Measurements from ENCODE around the gene POTEG. TPM values are rescaled to one million over a fixed set of nuclear protein-coding genes. Genes with fewer than 3 reads are reported as not detected.
"Not testable (repeated sequence)": the region's sequence is repeated elsewhere in the genome, so short reads cannot be mapped to it uniquely, and the experiment has no call there.

Gene POTEG
- not detected for total RNA-seq

DNA sequence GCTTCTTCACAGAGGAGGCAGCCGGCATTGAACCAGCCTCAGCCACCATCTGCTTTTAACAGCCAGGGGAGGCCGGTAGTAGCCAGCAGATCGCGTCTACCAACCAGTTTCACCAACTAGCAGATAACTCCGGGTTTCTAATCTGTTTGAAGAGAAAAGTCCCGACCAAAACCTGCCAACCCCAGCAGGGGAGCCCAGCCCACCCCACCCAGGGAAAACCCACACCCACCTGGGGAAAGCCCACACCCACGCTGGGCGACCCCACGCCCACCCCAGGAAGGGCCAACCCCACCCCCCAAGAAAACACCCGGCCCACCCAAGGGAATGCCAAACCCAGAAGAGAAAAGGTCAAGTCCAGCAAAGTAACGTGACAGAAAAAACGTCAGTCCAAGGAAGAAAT is at the start of gene POTEG:
POTEG (minus strand) TSS at position 101 of the 400 bp plus-strand sequence; CDS start at position 49, 52 bp downstream.
- H3K4me3 ChIP-seq; DNase-seq (ENCODE audit: low spot score in 2 of 2); H3K27ac ChIP-seq; H3K9me3 ChIP-seq; H3K27me3 ChIP-seq; intact Hi-C loops (cut with DNase I); H3K36me3 ChIP-seq; H3K4me1 ChIP-seq: not testable (repeated sequence)

DNA sequence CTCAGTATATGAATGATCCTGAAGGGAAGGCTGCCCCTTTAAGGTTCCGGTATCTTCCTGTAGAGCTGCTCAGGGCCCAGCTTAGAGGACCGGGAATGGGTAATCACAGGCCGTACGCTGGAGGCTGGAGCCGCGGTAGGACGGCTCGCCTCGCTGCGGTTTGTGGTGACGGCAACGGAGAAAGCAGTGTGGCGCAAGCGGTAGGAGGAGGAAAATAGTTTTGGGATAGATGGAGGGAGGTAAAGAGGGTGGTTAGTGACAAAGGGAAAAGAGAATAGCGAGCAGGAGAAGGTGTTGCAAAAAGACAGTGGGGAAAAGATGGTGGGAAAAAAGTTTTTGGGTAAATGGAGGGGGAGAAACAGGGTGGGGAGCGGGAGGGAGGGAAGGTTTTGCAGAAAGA is 48.0 kb upstream of the POTEG start:
- intact Hi-C loops (cut with DNase I); H3K36me3 ChIP-seq; H3K9me3 ChIP-seq; H3K4me3 ChIP-seq; H3K27me3 ChIP-seq; DNase-seq (ENCODE audit: low spot score in 2 of 2); H3K4me1 ChIP-seq; H3K27ac ChIP-seq: not testable (repeated sequence)

DNA sequence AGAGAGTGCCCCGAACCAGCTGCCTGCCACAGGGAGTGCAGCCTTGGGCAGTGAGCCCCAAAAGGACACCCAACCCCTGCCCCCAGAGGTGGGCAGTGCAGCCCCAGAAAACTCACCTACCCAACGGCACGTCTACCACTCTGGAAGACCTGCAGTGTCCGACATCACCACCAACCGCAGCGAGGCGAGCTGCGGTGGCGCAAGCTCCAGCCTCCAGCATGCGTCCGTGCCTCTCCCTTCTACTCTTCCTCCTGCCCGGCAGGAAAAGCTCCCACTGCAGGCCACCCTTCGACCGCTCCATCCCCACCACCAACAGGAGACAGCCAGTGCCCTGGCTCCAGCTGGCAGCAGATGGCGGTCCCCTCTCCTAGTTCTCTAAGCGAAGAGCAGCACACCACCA is 47.3 kb upstream of the POTEG start:
- H3K9me3 ChIP-seq; H3K27me3 ChIP-seq; intact Hi-C loops (cut with DNase I); H3K4me1 ChIP-seq; H3K36me3 ChIP-seq; H3K4me3 ChIP-seq; H3K27ac ChIP-seq; DNase-seq (ENCODE audit: low spot score in 2 of 2): not testable (repeated sequence)

DNA sequence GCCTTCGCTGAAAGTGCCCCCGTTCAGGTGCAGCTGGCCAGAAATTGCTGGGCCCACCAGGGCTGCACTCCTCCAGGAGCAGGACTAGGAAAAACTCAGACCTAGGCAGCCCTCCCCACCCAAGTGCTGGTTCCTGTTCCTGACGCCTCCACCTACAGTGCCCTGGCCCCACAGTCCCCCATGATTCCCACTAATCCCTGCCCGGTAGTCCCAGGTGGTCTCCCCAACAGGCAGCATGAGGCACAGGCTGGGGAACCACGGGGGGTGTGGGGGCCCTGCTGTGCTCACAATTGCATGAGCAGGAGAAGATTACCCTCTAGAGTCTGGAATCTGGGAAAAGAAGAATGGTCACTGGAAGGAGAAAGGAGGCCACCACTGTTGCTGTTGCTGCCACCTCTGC is 46.4 kb upstream of the POTEG start:
- H3K4me1 ChIP-seq; DNase-seq (ENCODE audit: low spot score in 2 of 2); intact Hi-C loops (cut with DNase I); H3K27ac ChIP-seq; H3K27me3 ChIP-seq; H3K4me3 ChIP-seq; H3K9me3 ChIP-seq; H3K36me3 ChIP-seq: not testable (repeated sequence)

DNA sequence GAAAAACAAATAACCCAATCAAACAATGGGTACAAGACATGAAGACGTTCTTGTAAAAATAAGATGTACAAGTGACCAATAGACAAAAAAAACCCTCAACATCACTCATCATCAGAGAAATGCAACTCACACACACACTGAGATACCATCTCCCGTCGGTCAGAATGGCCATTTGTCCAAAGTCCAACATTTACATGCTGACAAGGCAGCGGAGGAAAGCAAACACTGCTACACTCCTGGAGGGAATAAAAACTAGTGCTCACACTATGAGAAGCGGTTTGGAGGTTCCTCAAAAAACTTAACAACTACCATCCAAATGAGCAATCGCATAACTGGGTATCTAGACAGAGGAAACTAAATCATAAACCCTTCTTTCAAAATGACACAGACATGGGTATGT is 11.6 kb upstream of the POTEG start:
- intact Hi-C loops (cut with DNase I); H3K4me3 ChIP-seq; H3K27me3 ChIP-seq; DNase-seq (ENCODE audit: low spot score in 2 of 2); H3K27ac ChIP-seq; H3K36me3 ChIP-seq; H3K9me3 ChIP-seq; H3K4me1 ChIP-seq: not testable (repeated sequence)

DNA sequence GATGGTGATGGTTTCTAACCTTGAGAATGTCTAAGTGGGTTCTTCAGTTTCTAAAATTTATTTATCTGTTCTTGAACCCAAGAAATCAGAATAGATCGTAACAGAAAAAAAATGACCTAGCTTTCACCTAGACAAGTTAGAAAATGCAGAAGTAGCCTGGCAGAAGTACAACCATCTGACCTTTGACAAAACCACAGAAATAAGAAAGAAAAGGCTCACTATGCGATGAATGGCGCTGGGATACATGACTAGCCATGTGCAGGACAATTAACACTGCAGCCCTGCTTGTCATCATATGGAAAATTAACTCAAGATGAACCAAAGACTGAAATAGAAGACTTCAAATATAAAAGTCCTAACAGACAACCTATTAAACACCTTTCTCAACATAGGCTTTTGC is 5.7 kb upstream of the POTEG start:
- H3K27ac ChIP-seq; intact Hi-C loops (cut with DNase I): not testable (repeated sequence)

DNA sequence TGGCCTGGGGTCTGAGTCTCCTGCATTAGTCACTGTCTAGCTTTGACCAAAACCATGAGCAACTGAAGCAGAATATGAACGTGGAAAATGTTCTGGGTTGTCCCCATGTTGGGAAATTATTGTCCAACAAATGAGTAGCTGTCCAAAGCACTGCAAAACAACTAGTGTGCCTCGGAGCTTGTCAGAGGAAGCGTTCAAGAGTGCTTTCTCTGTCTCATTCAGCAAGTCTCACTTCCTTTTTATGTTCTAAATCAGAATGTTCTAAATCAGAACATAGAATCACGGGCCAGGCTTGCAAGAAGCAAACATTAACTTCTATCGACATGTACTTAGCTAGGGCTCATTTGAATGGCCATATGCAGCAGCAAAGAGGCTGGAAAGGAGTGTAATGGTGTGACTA is 5.1 kb upstream of the POTEG start:
- H3K4me3 ChIP-seq; H3K4me1 ChIP-seq; H3K27ac ChIP-seq; H3K36me3 ChIP-seq; DNase-seq (ENCODE audit: low spot score in 2 of 2); H3K27me3 ChIP-seq; intact Hi-C loops (cut with DNase I); H3K9me3 ChIP-seq: not testable (repeated sequence)

More for the DNA sequence above, 5.7 kb upstream of the POTEG start:
- not testable (repeated sequence) for H3K4me1 ChIP-seq; DNase-seq (ENCODE audit: low spot score in 2 of 2); H3K36me3 ChIP-seq; H3K9me3 ChIP-seq; H3K4me3 ChIP-seq; H3K27me3 ChIP-seq

DNA sequence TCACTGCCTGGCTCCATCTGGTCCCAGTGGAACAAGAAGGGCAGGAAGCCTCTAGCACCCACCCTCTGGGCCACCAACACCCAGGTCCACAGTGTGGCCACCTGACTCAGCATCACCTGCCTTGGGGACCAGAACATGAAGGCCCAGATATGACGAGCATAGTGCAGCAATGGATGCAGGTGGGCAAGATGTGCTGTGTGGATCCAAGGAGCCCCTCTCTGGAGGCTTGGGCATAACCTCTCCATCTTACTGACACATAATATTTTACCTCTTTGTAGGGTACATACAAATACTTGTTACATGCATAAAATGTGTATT is 2.9 kb upstream of the POTEG start:
- intact Hi-C loops (cut with DNase I); DNase-seq (ENCODE audit: low spot score in 2 of 2); H3K4me3 ChIP-seq; H3K4me1 ChIP-seq; H3K27me3 ChIP-seq; H3K27ac ChIP-seq; H3K9me3 ChIP-seq; H3K36me3 ChIP-seq: not testable (repeated sequence)

DNA sequence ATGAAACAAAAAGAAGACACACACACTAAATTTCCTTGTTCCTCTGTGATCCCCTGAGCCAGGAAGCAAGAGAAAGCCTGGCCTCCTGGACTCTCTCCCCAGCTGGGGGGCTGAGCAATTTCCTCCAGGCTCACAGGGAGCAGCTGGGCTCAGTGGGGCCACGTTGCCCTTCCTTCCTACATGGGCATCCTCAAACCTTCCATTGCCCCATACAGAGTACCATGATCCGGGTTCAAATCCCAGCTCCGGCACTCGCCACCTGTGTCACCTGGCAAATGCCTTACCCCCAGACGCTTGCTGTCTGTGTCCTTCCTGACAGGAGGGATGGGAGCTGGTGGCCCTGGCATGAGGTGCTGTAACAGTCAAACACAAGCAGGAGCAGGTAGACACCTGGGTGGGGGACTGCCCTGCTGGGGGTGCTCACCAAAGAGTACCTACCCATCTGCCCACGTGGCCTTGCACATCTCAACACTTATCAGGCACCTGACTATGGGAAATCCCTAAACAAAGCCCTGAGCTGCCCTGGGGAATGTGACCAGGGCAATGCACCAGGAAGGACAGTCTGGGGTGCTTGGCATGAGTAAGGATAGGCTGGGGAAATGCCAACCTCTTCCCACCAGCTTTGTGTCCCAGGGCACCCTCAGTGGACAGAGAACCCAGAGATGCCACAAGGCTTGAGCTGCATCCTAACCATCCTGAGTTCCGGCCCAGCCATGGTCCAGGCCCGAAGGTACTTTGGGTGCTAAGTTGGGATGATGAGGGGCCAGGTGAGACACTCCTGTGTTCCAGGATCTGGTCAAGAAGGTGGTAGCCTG is 2.4 kb upstream of the POTEG start:
- H3K4me3 ChIP-seq; DNase-seq (ENCODE audit: low spot score in 2 of 2); intact Hi-C loops (cut with DNase I); H3K36me3 ChIP-seq; H3K4me1 ChIP-seq; H3K27me3 ChIP-seq; H3K27ac ChIP-seq; H3K9me3 ChIP-seq: not testable (repeated sequence)

DNA sequence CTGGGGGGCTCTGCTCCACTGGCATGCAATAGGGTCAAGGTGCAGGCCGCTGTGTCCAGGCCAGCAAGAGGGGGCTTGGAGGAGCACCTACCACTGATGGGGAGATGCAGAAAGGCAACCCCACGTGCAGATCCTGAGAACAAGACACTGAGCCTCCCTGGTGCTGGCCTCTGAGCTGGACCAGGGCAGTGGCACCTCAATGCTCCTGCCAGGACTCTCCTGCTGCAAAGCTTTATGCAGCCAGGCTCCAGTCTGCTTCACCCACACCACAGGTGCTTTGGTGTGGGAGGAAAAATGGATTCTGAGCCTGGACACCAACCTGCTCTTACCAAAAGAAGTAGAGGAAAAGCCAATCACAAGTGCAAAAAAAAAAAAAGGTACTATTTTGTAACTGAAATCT is 1.7 kb upstream of the POTEG start:
- intact Hi-C loops (cut with DNase I), result not testable (repeated sequence)

DNA sequence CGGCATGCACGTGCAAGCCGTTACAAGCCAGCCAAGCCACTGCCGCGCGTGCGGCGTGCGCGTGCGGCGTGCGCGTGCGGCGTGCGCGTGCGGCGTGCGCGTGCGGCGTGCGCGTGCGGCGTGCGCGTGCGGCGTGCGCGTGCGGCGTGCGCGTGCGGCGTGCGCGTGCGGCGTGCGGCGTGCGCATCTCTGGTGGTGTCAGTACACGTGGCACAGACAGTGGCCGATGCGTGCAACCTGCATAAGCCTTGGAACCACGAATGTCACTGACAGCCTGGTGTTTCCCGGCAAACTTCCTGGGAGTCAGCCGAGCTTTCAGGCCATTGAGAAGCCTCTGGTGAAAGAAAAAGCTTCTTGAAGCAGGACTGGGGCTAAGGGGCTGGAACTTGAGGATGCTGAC is 750 bp upstream of the POTEG start:
- H3K36me3 ChIP-seq; H3K4me1 ChIP-seq; H3K27ac ChIP-seq; H3K27me3 ChIP-seq; H3K9me3 ChIP-seq; H3K4me3 ChIP-seq; intact Hi-C loops (cut with DNase I); DNase-seq (ENCODE audit: low spot score in 2 of 2): not testable (repeated sequence)

More for the DNA sequence above, 1.7 kb upstream of the POTEG start:
- not testable (repeated sequence) for H3K9me3 ChIP-seq; H3K4me1 ChIP-seq; H3K36me3 ChIP-seq; H3K27me3 ChIP-seq; H3K4me3 ChIP-seq; H3K27ac ChIP-seq; DNase-seq (ENCODE audit: low spot score in 2 of 2)

DNA sequence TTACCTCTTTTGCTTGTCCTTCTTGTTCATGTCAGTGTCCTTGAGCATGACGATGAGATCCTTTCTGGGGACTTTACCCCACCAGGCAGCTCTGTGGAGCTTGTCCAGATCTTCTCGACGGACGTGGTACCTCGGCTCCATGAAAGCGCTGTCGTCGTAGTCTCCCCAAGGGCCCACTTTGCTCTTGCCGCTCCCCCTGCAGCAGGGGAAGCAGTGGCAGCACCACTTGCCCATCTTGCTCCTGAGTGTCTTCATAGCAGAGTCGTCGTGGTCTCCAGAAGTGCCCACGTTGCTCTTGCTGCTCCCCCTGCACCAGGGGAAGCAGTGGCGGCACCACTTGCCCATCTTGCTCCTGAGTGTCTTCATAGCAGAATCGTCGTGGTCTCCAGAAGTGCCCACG is 376 bp downstream of the POTEG start:
- H3K9me3 ChIP-seq; H3K27me3 ChIP-seq; H3K4me1 ChIP-seq; H3K4me3 ChIP-seq; H3K36me3 ChIP-seq; H3K27ac ChIP-seq; intact Hi-C loops (cut with DNase I); DNase-seq (ENCODE audit: low spot score in 2 of 2): not testable (repeated sequence)

DNA sequence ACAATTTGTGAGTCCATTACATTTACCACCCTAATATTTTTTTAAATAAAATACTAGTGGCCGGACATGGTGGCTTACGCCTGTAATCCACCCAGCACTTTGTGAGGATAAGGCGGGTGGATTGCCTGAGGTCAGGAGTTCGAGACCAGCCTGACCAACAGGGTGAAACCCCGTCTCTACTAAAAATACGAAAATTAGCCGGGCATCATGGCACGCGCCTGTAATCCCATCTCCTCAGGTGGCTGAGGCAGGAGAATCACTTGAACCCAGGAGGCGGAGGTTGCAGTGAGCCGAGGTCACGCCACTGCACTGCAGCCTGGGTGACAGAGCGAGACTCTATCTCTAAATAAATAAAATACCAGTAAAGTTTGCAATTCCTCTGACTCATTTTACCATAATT is 25.6 kb downstream of the POTEG start:
- H3K36me3 ChIP-seq; intact Hi-C loops (cut with DNase I); H3K4me1 ChIP-seq; DNase-seq (ENCODE audit: low spot score in 2 of 2); H3K27ac ChIP-seq; H3K9me3 ChIP-seq; H3K4me3 ChIP-seq; H3K27me3 ChIP-seq: not testable (repeated sequence)

DNA sequence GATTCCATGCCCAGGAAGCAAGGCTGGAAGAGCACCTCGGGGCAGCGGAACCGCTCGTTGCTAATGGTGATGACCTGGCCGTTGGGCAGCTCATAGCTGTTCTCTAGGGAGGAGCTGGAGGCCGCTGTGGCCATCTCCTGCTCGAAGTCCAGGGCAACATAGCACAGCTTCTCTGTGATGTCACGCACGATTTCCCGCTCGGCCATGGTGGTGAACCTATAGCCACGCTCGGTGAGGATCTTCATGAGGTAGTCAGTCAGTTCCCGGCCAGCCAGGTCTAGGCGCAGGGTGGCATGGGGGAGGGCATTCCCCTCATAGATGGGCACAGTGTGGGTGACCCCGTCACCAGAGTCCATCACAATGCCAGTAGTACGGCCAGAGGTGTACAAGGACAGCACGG is 32.0 kb downstream of the POTEG start:
- DNase-seq (ENCODE audit: low spot score in 2 of 2); H3K27me3 ChIP-seq; H3K9me3 ChIP-seq; H3K4me1 ChIP-seq; H3K4me3 ChIP-seq; H3K27ac ChIP-seq; H3K36me3 ChIP-seq; intact Hi-C loops (cut with DNase I): not testable (repeated sequence)

DNA sequence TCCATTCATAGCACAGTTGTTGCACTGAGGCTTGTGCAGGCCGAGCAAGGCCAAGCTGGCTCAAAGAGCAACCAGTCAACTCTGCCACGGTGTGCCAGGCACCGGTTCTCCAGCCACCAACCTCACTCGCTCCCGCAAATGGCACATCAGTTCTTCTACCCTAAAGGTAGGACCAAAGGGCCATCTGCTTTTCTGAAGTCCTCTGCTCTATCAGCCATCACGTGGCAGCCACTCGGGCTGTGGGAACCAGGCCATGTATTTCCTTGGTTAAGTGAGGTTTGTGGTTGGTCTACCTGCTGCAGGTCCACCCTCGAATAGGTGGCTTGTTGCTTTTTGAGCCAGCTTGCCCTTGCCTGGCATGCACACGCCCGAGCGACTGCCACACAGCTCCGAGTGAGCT is 39.4 kb downstream of the POTEG start:
- H3K36me3 ChIP-seq; intact Hi-C loops (cut with DNase I); H3K4me1 ChIP-seq; H3K4me3 ChIP-seq; H3K27me3 ChIP-seq; H3K27ac ChIP-seq; H3K9me3 ChIP-seq; DNase-seq (ENCODE audit: low spot score in 2 of 2): not testable (repeated sequence)
